HepG2 (cell line): ENCODE data around the gene SYTL1. TPM values are rescaled to one million over a fixed set of nuclear protein-coding genes. Genes with fewer than 3 reads are reported as not detected.

Experiments
- CEBPG ChIP-seq: IDR thresholded peaks from 2 replicates; pipeline ENCODE4 v1.6.1; 2016
- CEBPZ ChIP-seq: IDR thresholded peaks from 2 replicates; pipeline ENCODE4 v1.6.1; 2012; ENCODE audit warnings: low read length, improper control_type of control experiment
- DR1 ChIP-seq: sonication (generic); formaldehyde crosslinking; IDR thresholded peaks from 2 replicates; pipeline ENCODE4 v1.8.0; 2021; ENCODE audit warnings: mild to moderate bottlenecking, missing genetic modification reagents, inconsistent platforms
- ETV5 ChIP-seq: IDR thresholded peaks from 2 replicates; pipeline ENCODE4 v1.6.1; 2018; ENCODE audit warnings: missing biosample characterization, missing genetic modification reagents, inconsistent platforms, borderline replicate concordance
- FUBP1 ChIP-seq: sonication (generic); formaldehyde crosslinking; IDR thresholded peaks from 2 replicates; pipeline ENCODE4 v1.5.1; 2020; ENCODE audit warnings: missing genetic modification reagents, mild to moderate bottlenecking, borderline replicate concordance
- HCFC1 ChIP-seq: fragments of 150-350 bp; IDR thresholded peaks from 2 replicates; pipeline ENCODE4 v1.6.1; 2014; ENCODE audit warnings: low read depth, low read length
- HMGA1 ChIP-seq: sonication (generic); formaldehyde crosslinking; conservative IDR thresholded peaks from 2 replicates; pipeline ENCODE4 v1.4.0; 2020; ENCODE audit warnings: missing genetic modification reagents
- HNRNPL ChIP-seq: fragments of 200-400 bp; formaldehyde crosslinking; IDR thresholded peaks from 2 replicates; pipeline ENCODE4 v1.6.1; 2017; ENCODE audit warnings: mild to moderate bottlenecking, low read depth, low read length
- KLF11 ChIP-seq: IDR thresholded peaks from 2 replicates; pipeline ENCODE4 v1.6.1; 2016; ENCODE audit warnings: missing compliant biosample characterization
- MBD4 ChIP-seq: IDR thresholded peaks from 2 replicates; pipeline ENCODE4 v1.6.1; 2012; ENCODE audit warnings: low read length, inconsistent platforms, borderline replicate concordance
- MEIS1 ChIP-seq: sonication (generic); formaldehyde crosslinking; IDR thresholded peaks from 2 replicates; pipeline ENCODE4 v1.9.0; 2021; ENCODE audit warnings: mild to moderate bottlenecking, missing genetic modification reagents, moderate library complexity, borderline replicate concordance
- MYC ChIP-seq: sonication (generic); formaldehyde crosslinking; IDR thresholded peaks from 2 replicates; pipeline ENCODE4 v1.9.0; 2021; ENCODE audit warnings: missing genetic modification reagents, borderline replicate concordance
- RAD21 ChIP-seq: fragments of 450-650 bp; formaldehyde crosslinking; IDR thresholded peaks from 2 replicates; pipeline ENCODE4 v1.5.0; 2020; ENCODE audit warnings: mild to moderate bottlenecking
- SOX5 ChIP-seq: IDR thresholded peaks from 2 replicates; pipeline ENCODE4 v1.6.1; 2016; ENCODE audit warnings: borderline replicate concordance
- SP5 ChIP-seq: IDR thresholded peaks from 2 replicates; pipeline ENCODE4 v1.6.1; 2016; ENCODE audit warnings: low read depth, borderline replicate concordance
- ZBTB10 ChIP-seq: sonication (generic); formaldehyde crosslinking; IDR thresholded peaks from 2 replicates; pipeline ENCODE4 v1.4.0; 2020; ENCODE audit warnings: missing genetic modification reagents, borderline replicate concordance
- ZNF253 ChIP-seq: sonication (generic); formaldehyde crosslinking; IDR thresholded peaks from 2 replicates; pipeline ENCODE4 v1.8.0; 2022; ENCODE audit warnings: mild to moderate bottlenecking, missing genetic modification reagents, borderline replicate concordance
- ZNF296 ChIP-seq: sonication (generic); formaldehyde crosslinking; conservative IDR thresholded peaks from 2 replicates; pipeline ENCODE4 v1.5.0; 2020; ENCODE audit warnings: mild to moderate bottlenecking, missing genetic modification reagents
- ZNF382 ChIP-seq: sonication (generic); formaldehyde crosslinking; IDR thresholded peaks from 2 replicates; pipeline ENCODE4 v1.5.0; 2020; ENCODE audit warnings: missing genetic modification reagents, mild to moderate bottlenecking, borderline replicate concordance
- ZNF510 ChIP-seq: sonication (generic); formaldehyde crosslinking; IDR thresholded peaks from 2 replicates; pipeline ENCODE4 v1.4.0; 2020; ENCODE audit warnings: low read depth, mild to moderate bottlenecking, missing genetic modification reagents
- ZNF629 ChIP-seq: sonication (generic); formaldehyde crosslinking; conservative IDR thresholded peaks from 2 replicates; pipeline ENCODE4 v1.5.0; 2020; ENCODE audit warnings: missing genetic modification reagents
- ZNF724P ChIP-seq: sonication (generic); formaldehyde crosslinking; IDR thresholded peaks from 2 replicates; pipeline ENCODE4 v1.8.0; 2022; ENCODE audit warnings: missing genetic modification reagents, borderline replicate concordance
- ZNF768 ChIP-seq: sonication (generic); formaldehyde crosslinking; IDR thresholded peaks from 2 replicates; pipeline ENCODE4 v1.4.0; 2020; ENCODE audit warnings: missing genetic modification reagents
- ZSCAN25 ChIP-seq: sonication (generic); formaldehyde crosslinking; IDR thresholded peaks from 2 replicates; pipeline ENCODE4 v1.8.0; 2022; ENCODE audit warnings: mild to moderate bottlenecking, missing genetic modification reagents
- polyA plus RNA-seq, 8 experiments: library from polyadenylated mRNA; depleted of rRNA in 3 of 8; stranded (reverse) in 7 of 8; unstranded in 1 of 8; fragments of >200 nt; fragmentation: Illumina TruSeq in 4 of 8; extraction: Trizol in 4 of 8; gene quantifications; 2 replicates each; pipeline versions ENCODE4 v1.2.1 to v1.2.3, GENCODE V29; 2011 to 2016; ENCODE audit warnings: low read depth in 4 of 8, missing spikeins in 1 of 8, mixed read lengths in 1 of 8; ENCODE audit not compliant: insufficient read depth in 1 of 8
- total RNA-seq, 5 experiments: library from RNA; depleted of rRNA; stranded (reverse); fragments of >200 nt; fragmentation: Illumina TruSeq; extraction: Trizol; gene quantifications; 2 replicates each; pipeline ENCODE4 v1.2.3, GENCODE V29; 2016; ENCODE audit warnings: low read depth in 1 of 5

SYTL1 gene
- total and polyA plus RNA-seq, 2 of the 13 experiments (the other 11 are each of a cell fraction or from before 2014, with no cell fraction given) = 11.1 to 17.8 TPM

GRCh38 chr1:27332536-27333281, 9.1 kb upstream of the SYTL1 start (continued):
- TF ChIP-seq HNRNPL (no peak), HMGA1 (CRISPR knock-in tag) (no peak), MBD4 (no peak), DR1 (no peak), HCFC1 (no peak), SP5 (CRISPR knock-in tag) (no peak), FUBP1 (CRISPR knock-in tag) (no peak), ZNF724P (CRISPR knock-in tag) (no peak), MYC (CRISPR knock-in tag) (no peak), CEBPZ (no peak), ZBTB10 (CRISPR knock-in tag) (no peak), RAD21 (CRISPR knock-in tag) (peak; percentile 32; the same call in 1 of the 2 replicates), ZSCAN25 (CRISPR knock-in tag) (no peak), CEBPG (CRISPR knock-in tag) (no peak), ZNF253 (CRISPR knock-in tag) (no peak), ZNF510 (no peak), ZNF382 (no peak), ZNF629 (CRISPR knock-in tag) (no peak), SOX5 (CRISPR knock-in tag) (no peak), KLF11 (CRISPR knock-in tag) (no peak), MEIS1 (no peak), ZNF768 (CRISPR knock-in tag) (no peak), ETV5 (CRISPR knock-in tag) (no peak), ZNF296 (CRISPR knock-in tag) (no peak)
